Mucosa of descending colon (tissue), 3 donors: Measurements from ENCODE around the gene COL24A1. TPM values are rescaled to one million over a fixed set of nuclear protein-coding genes. Genes with fewer than 3 reads are reported as not detected.

Experiments used
- ATAC-seq: fragments of 200-7000 bp; cut with Tn5 transposase; one replicate; pipeline ENCODE4 v1.9.1; 2020; ENCODE audit warnings: mild to moderate bottlenecking, moderate library complexity
- DNase-seq, 3 donors: peaks; one replicate each; pipeline ENCODE4 v3.0.0-alpha.2; 2020
- H3K36me3 ChIP-seq: fragments of 200-600 bp; one replicate; pipeline ENCODE4 v1.8.0; 2021; ENCODE audit warnings: low read depth, mild to moderate bottlenecking
- H3K4me1 ChIP-seq: fragments of 200-600 bp; one replicate; pipeline ENCODE4 v1.8.0; 2021; ENCODE audit warnings: low read depth, mild to moderate bottlenecking
- H3K4me3 ChIP-seq: fragments of 200-600 bp; one replicate; pipeline ENCODE4 v1.8.0; 2021; ENCODE audit warnings: mild to moderate bottlenecking
- H3K9me3 ChIP-seq: fragments of 200-600 bp; one replicate; pipeline ENCODE4 v1.8.0; 2021; ENCODE audit warnings: mild to moderate bottlenecking
- CTCF ChIP-seq: fragments of 200-600 bp; IDR thresholded peaks from one replicate; pipeline ENCODE4 v1.8.0; 2022; ENCODE audit warnings: antibody characterized with exemption, mild to moderate bottlenecking
- intact Hi-C, 2 donors: fragments of 100-400 bp; cut with DNase I in 1 of 2; cut with micrococcal nuclease in 1 of 2; formaldehyde crosslinking; loops; one replicate each; pipeline versions ENCODE4 v1.11.0 to v1.11.1; 2022; cut with DNase I, micrococcal nuclease
- total RNA-seq, 3 donors: library from RNA; stranded (reverse); fragmentation: NEBNext Ultra II Directional in 2 of 3; extraction: Animal tissue kit (Norgen Biotek cat#: 25700) in 2 of 3; gene quantifications; one replicate each; pipeline versions ENCODE4 v1.2.1 to v1.2.4, GENCODE V29; 2021 to 2023
- donor health status: DM: no; HTN: no; CAD: no; lungs with moderate emphysema.
- donor health status: DM: no; HTN: no; CAD: no.
- donor health status: DM: no; HTN: yes; CAD: no.

The COL24A1 gene
- total RNA-seq, 3 donors from 2014 or later, result 0.41 to 6.2 (median 1.1) TPM

GRCh38 chr1:85898861-85899260 lies 257.7 kb downstream of the COL24A1 start:
- Histone ChIP-seq H3K36me3 (no peaks in the 10 kb centered on the region), H3K4me3 (no peak overlapping the region), H3K4me1 (no peaks in the 10 kb centered on the region), H3K9me3 (no peaks in the 10 kb centered on the region)
- no peak for TF ChIP-seq CTCF
- no peak for DNase-seq
- intact Hi-C loops, result no loop called here
- no peak for ATAC-seq

GRCh38 chr1:85894651-85895050 lies 261.9 kb downstream of the COL24A1 start:
- peak in 1 of 3 donors; percentile 15 for DNase-seq
- intact Hi-C loops, result no loop called here
- no peak for TF ChIP-seq CTCF
- no peak for ATAC-seq
- Histone ChIP-seq H3K4me1 (no peaks in the 10 kb centered on the region), H3K9me3 (no peaks in the 10 kb centered on the region), H3K4me3 (no peak overlapping the region), H3K36me3 (no peaks in the 10 kb centered on the region)

GRCh38 chr1:85892366-85892765 lies 264.2 kb downstream of the COL24A1 start:
- no peaks in the 10 kb centered on the region for H3K36me3 ChIP-seq
- DNase-seq (no peak), ATAC-seq (no peak)
- intact Hi-C loops, result no loop called here
- no peak for TF ChIP-seq CTCF
- no peaks in the 10 kb centered on the region for H3K4me1 ChIP-seq
- no peak overlapping the region for H3K4me3 ChIP-seq
- no peaks in the 10 kb centered on the region for H3K9me3 ChIP-seq

- no peaks in the 10 kb centered on the region for H3K9me3 ChIP-seq
- no peak for ATAC-seq
These were observed 266.7 kb downstream of the COL24A1 start for GRCh38 chr1:85889870-85890269.

GRCh38 chr1:85888921-85889320 lies 267.7 kb downstream of the COL24A1 start:
- ATAC-seq, result no peak
- intact Hi-C loops, result no loop called here
- no peak for DNase-seq
- no peak for TF ChIP-seq CTCF
- H3K36me3 ChIP-seq, result no peaks in the 10 kb centered on the region
- no peaks in the 10 kb centered on the region for H3K9me3 ChIP-seq
- H3K4me1 ChIP-seq, result no peaks in the 10 kb centered on the region
- no peak overlapping the region for H3K4me3 ChIP-seq

More at GRCh38 chr1:85889870-85890269, 266.7 kb downstream of the COL24A1 start:
- Histone ChIP-seq H3K4me3 (no peak overlapping the region), H3K36me3 (no peaks in the 10 kb centered on the region), H3K4me1 (no peaks in the 10 kb centered on the region)
- DNase-seq, result no peak
- intact Hi-C loops, result no loop called here
- no peak for TF ChIP-seq CTCF
